Measurements from ENCODE around the gene TPRN.

The TPRN gene

DNA sequence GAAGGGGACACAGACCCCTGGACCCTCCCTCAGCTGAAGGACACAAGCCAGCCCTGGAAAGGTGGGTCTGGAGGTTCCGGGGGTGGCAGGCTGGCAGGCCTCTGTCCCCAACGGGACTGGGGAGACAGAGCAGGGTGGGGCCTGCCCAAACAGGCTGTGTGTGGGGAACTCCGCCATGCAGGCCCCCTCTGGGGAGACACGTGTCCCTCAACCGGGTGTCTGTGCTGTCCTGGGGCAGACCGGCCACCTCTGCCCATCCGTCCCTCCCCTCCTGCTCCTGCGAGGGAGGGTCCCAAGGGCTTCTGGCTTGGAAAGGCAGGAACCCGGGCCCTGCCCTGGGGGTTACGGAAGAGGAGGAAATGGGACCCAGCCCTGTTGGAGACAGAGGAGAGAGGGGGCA is 31.6 kb upstream of the TPRN start:
- ChIA-PET POLR2A (no interaction called here), CTCF (interaction anchor here (1.5 kb wide), 1 partner anchor 185 kb away, joined by 3 read pairs; no protein-coding TSS in a partner anchor)
- H3K4me3 ChIP-seq (ENCODE audit: low read depth, low read length): no peak overlapping the region
- no peak for DNase-seq (ENCODE audit: low read depth, low spot score)
- TF ChIP-seq, protein P1, sequence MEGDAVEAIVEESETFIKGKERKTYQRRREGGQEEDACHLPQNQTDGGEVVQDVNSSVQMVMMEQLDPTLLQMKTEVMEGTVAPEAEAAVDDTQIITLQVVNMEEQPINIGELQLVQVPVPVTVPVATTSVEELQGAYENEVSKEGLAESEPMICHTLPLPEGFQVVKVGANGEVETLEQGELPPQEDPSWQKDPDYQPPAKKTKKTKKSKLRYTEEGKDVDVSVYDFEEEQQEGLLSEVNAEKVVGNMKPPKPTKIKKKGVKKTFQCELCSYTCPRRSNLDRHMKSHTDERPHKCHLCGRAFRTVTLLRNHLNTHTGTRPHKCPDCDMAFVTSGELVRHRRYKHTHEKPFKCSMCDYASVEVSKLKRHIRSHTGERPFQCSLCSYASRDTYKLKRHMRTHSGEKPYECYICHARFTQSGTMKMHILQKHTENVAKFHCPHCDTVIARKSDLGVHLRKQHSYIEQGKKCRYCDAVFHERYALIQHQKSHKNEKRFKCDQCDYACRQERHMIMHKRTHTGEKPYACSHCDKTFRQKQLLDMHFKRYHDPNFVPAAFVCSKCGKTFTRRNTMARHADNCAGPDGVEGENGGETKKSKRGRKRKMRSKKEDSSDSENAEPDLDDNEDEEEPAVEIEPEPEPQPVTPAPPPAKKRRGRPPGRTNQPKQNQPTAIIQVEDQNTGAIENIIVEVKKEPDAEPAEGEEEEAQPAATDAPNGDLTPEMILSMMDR (IDR thresholded peaks at IDR 0.05; ENCODE audit: insufficient read depth, low read length, missing control alignments): no peak

GRCh38 chr9:137231372-137232039 is 31.0 kb upstream of the TPRN start:
- H3K4me3 ChIP-seq (ENCODE audit: low read depth, low read length): no peak overlapping the region
- CTCF ChIA-PET: interaction anchor here (0.8 to 1.5 kb wide), 3 partner anchors 9 to 185 kb away, joined by 3 to 5 read pairs (median 3); no protein-coding TSS in a partner anchor
- TF ChIP-seq, protein P1 (IDR thresholded peaks at IDR 0.05; ENCODE audit: insufficient read depth, low read length, missing control alignments): no peak
- no peak for DNase-seq (ENCODE audit: low read depth, low spot score)
- POLR2A ChIA-PET: interaction anchor here (1.5 kb wide), 1 partner anchor 9 kb away, joined by 8 read pairs; the partner anchor contains the start of gene TUBB4B

DNA sequence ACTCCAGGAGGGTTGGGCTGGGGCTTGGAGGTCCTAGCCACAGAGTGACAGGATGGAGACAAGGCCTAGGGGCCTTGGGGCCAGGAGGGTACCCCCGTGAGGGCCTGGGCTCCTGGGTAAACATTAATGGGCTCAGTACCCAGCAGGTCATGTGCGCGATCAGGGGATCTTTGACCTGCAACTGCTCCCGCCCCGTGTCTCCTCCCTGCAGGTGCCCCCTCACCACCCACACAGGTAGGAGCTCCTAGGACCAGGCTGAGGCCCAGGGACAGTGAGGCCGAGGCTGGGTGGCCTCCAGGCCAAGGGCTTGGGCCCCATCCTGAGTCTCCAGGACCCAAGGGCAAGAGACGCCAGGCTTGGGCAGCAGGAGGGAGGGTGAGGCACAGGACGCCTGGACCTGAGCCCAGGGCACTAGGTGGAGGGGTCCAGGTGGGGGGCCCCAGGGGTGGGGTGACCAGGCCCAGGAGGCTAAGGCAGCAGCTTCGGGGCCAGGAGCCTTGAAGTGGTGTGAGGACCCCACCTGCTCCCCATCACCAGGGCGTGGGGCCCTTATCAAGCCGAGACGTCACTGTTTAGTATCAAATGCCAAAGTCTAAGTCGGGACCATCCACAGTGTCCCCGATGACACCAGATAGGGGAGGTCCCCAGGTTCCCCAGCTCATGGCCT is 30.3 kb upstream of the TPRN start, which contains the start of gene SLC34A3:
SLC34A3 (plus strand) TSS at position 197 of the 667 bp plus-strand sequence. CDS start 802 bp downstream, outside the sequence.
- DNase-seq (ENCODE audit: low read depth, low spot score): no peak
- POLR2A ChIA-PET: interaction anchor here (1.5 kb wide), 1 partner anchor 10 kb away, joined by 8 read pairs; the partner anchor contains the start of gene TUBB4B
- H3K4me3 ChIP-seq (ENCODE audit: low read depth, low read length): no peak within 1 kb of the TSS
- CTCF ChIA-PET: interaction anchor here (0.8 to 1.5 kb wide), 3 partner anchors 9 to 184 kb away, joined by 3 to 5 read pairs (median 3); no protein-coding TSS in a partner anchor
- TF ChIP-seq, protein P1 (IDR thresholded peaks at IDR 0.05; ENCODE audit: insufficient read depth, low read length, missing control alignments): no peak

- TF ChIP-seq, protein P1 (IDR thresholded peaks at IDR 0.05; ENCODE audit: insufficient read depth, low read length, missing control alignments): no peak
- ChIA-PET CTCF (interaction anchor here (0.8 to 4.4 kb wide), 7 partner anchors 7 to 183 kb away, joined by 3 to 28 read pairs (median 3); no protein-coding TSS in a partner anchor), POLR2A (interaction anchor here (0.9 to 1.5 kb wide), 2 partner anchors 10 to 11 kb away, joined by 4 to 8 read pairs; partner anchors contain the start of gene TUBB4B)
- DNase-seq (ENCODE audit: low read depth, low spot score): no peak
- H3K4me3 ChIP-seq (ENCODE audit: low read depth, low read length): no peak overlapping the region
These were observed 29.6 kb upstream of the TPRN start for GRCh38 chr9:137229903-137230704.

DNA sequence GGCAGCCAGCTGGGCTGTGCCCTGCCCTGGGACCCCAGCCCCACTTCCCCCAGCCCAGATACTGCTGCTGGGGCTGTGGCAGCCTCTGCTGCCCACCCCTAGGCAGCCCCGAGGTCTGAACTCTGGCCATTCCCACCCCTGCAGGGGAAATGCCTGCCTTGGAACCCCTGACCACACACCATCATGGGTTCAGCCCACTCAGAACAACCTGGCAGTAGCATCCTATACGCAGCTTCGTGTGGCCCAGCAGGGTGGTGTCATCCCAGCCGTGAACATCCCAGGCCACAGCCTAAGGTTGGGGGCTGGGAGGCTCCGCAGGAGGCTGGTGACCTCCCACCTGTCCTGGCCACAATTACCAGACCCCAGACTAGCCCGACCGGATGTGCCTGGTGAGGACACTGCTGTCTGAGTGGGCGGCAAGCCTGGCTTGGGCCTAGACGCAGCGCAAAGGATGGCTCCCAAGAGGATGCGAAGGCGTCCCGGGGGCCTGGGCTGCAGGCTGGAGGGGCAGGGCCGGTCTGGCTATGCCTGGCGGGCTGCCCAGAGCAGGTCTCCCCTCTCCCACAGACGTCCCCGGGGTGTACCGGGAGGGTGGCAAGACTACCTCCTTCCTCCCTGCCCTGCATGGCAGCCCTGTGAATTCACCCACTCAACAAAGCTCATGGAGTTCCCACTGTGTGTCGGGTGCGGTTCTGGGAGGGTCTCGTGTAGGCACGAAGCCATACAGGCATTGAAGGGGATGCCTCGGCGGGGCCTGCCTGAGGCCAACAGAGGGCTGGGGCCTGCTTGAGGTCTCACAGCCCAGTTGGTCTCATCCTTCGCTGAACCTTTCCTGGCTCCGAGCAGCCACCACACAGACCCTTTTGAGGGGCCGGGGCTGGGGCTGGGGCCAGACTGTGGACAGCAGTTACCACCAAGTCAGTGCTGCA is 28.7 kb upstream of the TPRN start:
- CTCF ChIA-PET: interaction anchor here (0.8 to 4.4 kb wide), 7 partner anchors 8 to 184 kb away, joined by 3 to 28 read pairs (median 3); no protein-coding TSS in a partner anchor
- TF ChIP-seq, protein P1 (IDR thresholded peaks at IDR 0.05; ENCODE audit: insufficient read depth, low read length, missing control alignments): no peak
- H3K4me3 ChIP-seq (ENCODE audit: low read depth, low read length): no peak overlapping the region
- no peak for DNase-seq (ENCODE audit: low read depth, low spot score)
- POLR2A ChIA-PET: interaction anchor here (0.9 kb wide), 1 partner anchor 12 kb away, joined by 4 read pairs; the partner anchor contains the start of gene TUBB4B

All from AG04449 (cell line).